ENCODE measurements around the gene PRSS27. TPM values are rescaled to one million over a fixed set of nuclear protein-coding genes. Genes with fewer than 3 reads are reported as not detected.
"Not testable (repeated sequence)": the region's sequence is repeated elsewhere in the genome, so short reads cannot be mapped to it uniquely, and the experiment has no call there.

Gene PRSS27
- total RNA-seq, 1 donor from 2014 or later, result 1.1 TPM

- not testable (repeated sequence) for DNase-seq (ENCODE audit: extremely low read depth, low read depth, low spot score)
These were observed 40.1 kb downstream of the PRSS27 start for GRCh38 chr16:2679902-2680301.

GRCh38 chr16:2678206-2678965 lies 41.6 kb downstream of the PRSS27 start:
- DNase-seq (ENCODE audit: extremely low read depth, low read depth, low spot score), result not testable (repeated sequence)

GRCh38 chr16:2676937-2677336 lies 43.1 kb downstream of the PRSS27 start:
- not testable (repeated sequence) for DNase-seq (ENCODE audit: extremely low read depth, low read depth, low spot score)

- no peak for DNase-seq (ENCODE audit: extremely low read depth, low read depth, low spot score)
These were observed 44.3 kb downstream of the PRSS27 start for GRCh38 chr16:2675714-2676113.

GRCh38 chr16:2675021-2675420 lies 45.0 kb downstream of the PRSS27 start:
- no peak for DNase-seq (ENCODE audit: extremely low read depth, low read depth, low spot score)

GRCh38 chr16:2673066-2673999 lies 46.7 kb downstream of the PRSS27 start:
- DNase-seq (ENCODE audit: extremely low read depth, low read depth, low spot score), result no peak

- no peak for DNase-seq (ENCODE audit: extremely low read depth, low read depth, low spot score)
These were observed 48.3 kb downstream of the PRSS27 start for GRCh38 chr16:2671741-2672140.

GRCh38 chr16:2671193-2671592 lies 48.8 kb downstream of the PRSS27 start:
- DNase-seq (ENCODE audit: extremely low read depth, low read depth, low spot score), result not testable (repeated sequence)

- DNase-seq (ENCODE audit: extremely low read depth, low read depth, low spot score), result not testable (repeated sequence)
These were observed 50.0 kb downstream of the PRSS27 start for GRCh38 chr16:2670017-2670416.

- DNase-seq (ENCODE audit: extremely low read depth, low read depth, low spot score), result not testable (repeated sequence)
These were observed 50.4 kb downstream of the PRSS27 start for GRCh38 chr16:2669587-2669986.

- not testable (repeated sequence) for DNase-seq (ENCODE audit: extremely low read depth, low read depth, low spot score)
These were observed 53.4 kb downstream of the PRSS27 start for GRCh38 chr16:2666671-2667070.

- no peak for DNase-seq (ENCODE audit: extremely low read depth, low read depth, low spot score)
These were observed 55.4 kb downstream of the PRSS27 start for GRCh38 chr16:2664574-2664982.

- no peak for DNase-seq (ENCODE audit: extremely low read depth, low read depth, low spot score)
These were observed 56.2 kb downstream of the PRSS27 start for GRCh38 chr16:2663553-2664546.

Other genes starting within 250 kb of the PRSS27 start
- gene NTN3, start 248.9 kb downstream of the PRSS27 start, total RNA-seq, result 0.35 TPM in 1 of 2 replicates, not detected in the other
- 12.9 and 19.7 TPM in 2 replicates for gene TBC1D24, start 245.1 kb downstream of the PRSS27 start, total RNA-seq
- gene ATP6V0C, start 206.3 kb downstream of the PRSS27 start, total RNA-seq, result 68.0 and 126 TPM in 2 replicates
- 71.3 and 75.4 TPM in 2 replicates for gene AMDHD2, start 199.9 kb downstream of the PRSS27 start, total RNA-seq
- not detected in 2 replicates for gene CEMP1, start 188.8 kb downstream of the PRSS27 start, total RNA-seq
- gene PDPK1, start 182.2 kb downstream of the PRSS27 start, total RNA-seq, result 21.0 and 32.0 TPM in 2 replicates
- gene KCTD5, start 37.7 kb downstream of the PRSS27 start, total RNA-seq, result 40.2 and 66.9 TPM in 2 replicates
- 117 and 239 TPM in 2 replicates for gene SRRM2, start 32.4 kb upstream of the PRSS27 start, total RNA-seq
- gene ELOB, start 57.1 kb upstream of the PRSS27 start, total RNA-seq, result 231 and 338 TPM in 2 replicates
- gene PRSS33, start 67.3 kb upstream of the PRSS27 start, total RNA-seq, result not detected in 2 replicates
- gene PRSS41, start 78.2 kb upstream of the PRSS27 start, total RNA-seq, result not detected in 2 replicates
- gene PRSS21, start 97.0 kb upstream of the PRSS27 start, total RNA-seq, result not detected in 2 replicates
- gene ZG16B, start 110.1 kb upstream of the PRSS27 start, total RNA-seq, result 0.99 TPM in 1 of 2 replicates, not detected in the other
- 0.44 TPM in 1 of 2 replicates, not detected in the other for gene PRSS22, start 137.9 kb upstream of the PRSS27 start, total RNA-seq
- 81.6 and 96.0 TPM in 2 replicates for gene FLYWCH2, start 163.0 kb upstream of the PRSS27 start, total RNA-seq
- 49.2 and 56.5 TPM in 2 replicates for gene FLYWCH1, start 191.7 kb upstream of the PRSS27 start, total RNA-seq
- gene KREMEN2, start 244.1 kb upstream of the PRSS27 start, total RNA-seq, result 0.15 TPM in 1 of 2 replicates, not detected in the other
- gene PAQR4, start 249.1 kb upstream of the PRSS27 start, total RNA-seq, result 10.7 and 14.9 TPM in 2 replicates